Left lung (tissue), 10 donors: Measurements from ENCODE around the gene RILPL1. TPM values are rescaled to one million over a fixed set of nuclear protein-coding genes. Genes with fewer than 3 reads are reported as not detected.

ENCODE experiments used
- ATAC-seq: fragments of 200-7000 bp; cut with Tn5 transposase; one replicate; pipeline ENCODE4 v1.9.1; 2020; ENCODE audit warnings: moderate library complexity
- DNase-seq, 4 donors: peaks; one replicate each; pipeline ENCODE4 v3.0.0-alpha.2; 2013 to 2020
- H3K27ac ChIP-seq, 2 donors: fragments of 200-600 bp; sonication (generic) in 1 of 2; one replicate each; pipeline versions ENCODE4 v1.5.0 to v1.8.0; 2020 to 2021
- H3K27me3 ChIP-seq, 2 donors: fragments of 200-600 bp; sonication (generic) in 1 of 2; one replicate each; pipeline versions ENCODE4 v1.5.0 to v1.8.0; 2020 to 2021
- H3K36me3 ChIP-seq, 2 donors: fragments of 200-600 bp; sonication (generic) in 1 of 2; one replicate each; pipeline versions ENCODE4 v1.5.0 to v1.8.0; 2020 to 2021
- H3K4me1 ChIP-seq, 2 donors: fragments of 200-600 bp; one replicate each; pipeline ENCODE4 v1.8.0; 2021
- H3K4me3 ChIP-seq, 2 donors: fragments of 200-600 bp; sonication (generic) in 1 of 2; one replicate each; pipeline versions ENCODE4 v1.5.0 to v1.8.0; 2020 to 2021; ENCODE audit warnings: mild to moderate bottlenecking in 1 of 2
- H3K9me3 ChIP-seq, 2 donors: fragments of 200-600 bp; sonication (generic) in 1 of 2; one replicate each; pipeline versions ENCODE4 v1.5.0 to v1.8.0; 2020 to 2021
- intact Hi-C, 2 donors: fragments of 100-400 bp; cut with DNase I; formaldehyde crosslinking; loops; one replicate each; pipeline versions ENCODE4 v1.11.2 to v1.14.2; 2022
- polyA plus RNA-seq, 6 donors: library from polyadenylated mRNA; unstranded; fragments of 120-200 nt; gene quantifications; one replicate each; pipeline ENCODE4 v1.2.1, GENCODE V29; 2013; ENCODE audit not compliant: insufficient read length in 6 of 6
- total RNA-seq, 2 donors: library from RNA; stranded (reverse); fragmentation: NEBNext Ultra II Directional; extraction: Animal tissue kit (Norgen Biotek cat#: 25700); gene quantifications; one replicate each; pipeline ENCODE4 v1.2.1, GENCODE V29; 2021
- TF ChIP-seq, protein P1 (sequence below), 2 donors: fragments of 200-600 bp; sonication (generic) in 1 of 2; IDR thresholded peaks; one replicate each; pipeline versions ENCODE4 v1.5.0 to v1.8.0; 2021; ENCODE audit warnings: antibody characterized with exemption in 2 of 2
- donor health status: DM: no; HTN: yes; CAD: no.
- donor health status: DM: no; HTN: no; CAD: no.

Gene RILPL1
- total and polyA plus RNA-seq, 8 donors = 11.9 to 25.2 (median 21.6) TPM

- H3K27me3 ChIP-seq = peaks cover 0 to 9% of the 10 kb centered on the region in 2 donors
- peaks cover 7 to 26% of the 10 kb centered on the region in 2 donors for H3K4me1 ChIP-seq
- H3K9me3 ChIP-seq = no peaks in the 10 kb centered on the region
- H3K27ac ChIP-seq = no peak overlapping the region
- TF ChIP-seq, protein P1, sequence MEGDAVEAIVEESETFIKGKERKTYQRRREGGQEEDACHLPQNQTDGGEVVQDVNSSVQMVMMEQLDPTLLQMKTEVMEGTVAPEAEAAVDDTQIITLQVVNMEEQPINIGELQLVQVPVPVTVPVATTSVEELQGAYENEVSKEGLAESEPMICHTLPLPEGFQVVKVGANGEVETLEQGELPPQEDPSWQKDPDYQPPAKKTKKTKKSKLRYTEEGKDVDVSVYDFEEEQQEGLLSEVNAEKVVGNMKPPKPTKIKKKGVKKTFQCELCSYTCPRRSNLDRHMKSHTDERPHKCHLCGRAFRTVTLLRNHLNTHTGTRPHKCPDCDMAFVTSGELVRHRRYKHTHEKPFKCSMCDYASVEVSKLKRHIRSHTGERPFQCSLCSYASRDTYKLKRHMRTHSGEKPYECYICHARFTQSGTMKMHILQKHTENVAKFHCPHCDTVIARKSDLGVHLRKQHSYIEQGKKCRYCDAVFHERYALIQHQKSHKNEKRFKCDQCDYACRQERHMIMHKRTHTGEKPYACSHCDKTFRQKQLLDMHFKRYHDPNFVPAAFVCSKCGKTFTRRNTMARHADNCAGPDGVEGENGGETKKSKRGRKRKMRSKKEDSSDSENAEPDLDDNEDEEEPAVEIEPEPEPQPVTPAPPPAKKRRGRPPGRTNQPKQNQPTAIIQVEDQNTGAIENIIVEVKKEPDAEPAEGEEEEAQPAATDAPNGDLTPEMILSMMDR (IDR thresholded peaks at IDR 0.05) = no peak
- no peak overlapping the region for H3K4me3 ChIP-seq
- ATAC-seq (no peak), DNase-seq (no peak)
- peaks cover 0 to 5% of the 10 kb centered on the region in 2 donors for H3K36me3 ChIP-seq
- intact Hi-C loops = no loop called here
Observed at GRCh38 chr12:123528858-123529257, 4.7 kb downstream of the RILPL1 start.

DNA sequence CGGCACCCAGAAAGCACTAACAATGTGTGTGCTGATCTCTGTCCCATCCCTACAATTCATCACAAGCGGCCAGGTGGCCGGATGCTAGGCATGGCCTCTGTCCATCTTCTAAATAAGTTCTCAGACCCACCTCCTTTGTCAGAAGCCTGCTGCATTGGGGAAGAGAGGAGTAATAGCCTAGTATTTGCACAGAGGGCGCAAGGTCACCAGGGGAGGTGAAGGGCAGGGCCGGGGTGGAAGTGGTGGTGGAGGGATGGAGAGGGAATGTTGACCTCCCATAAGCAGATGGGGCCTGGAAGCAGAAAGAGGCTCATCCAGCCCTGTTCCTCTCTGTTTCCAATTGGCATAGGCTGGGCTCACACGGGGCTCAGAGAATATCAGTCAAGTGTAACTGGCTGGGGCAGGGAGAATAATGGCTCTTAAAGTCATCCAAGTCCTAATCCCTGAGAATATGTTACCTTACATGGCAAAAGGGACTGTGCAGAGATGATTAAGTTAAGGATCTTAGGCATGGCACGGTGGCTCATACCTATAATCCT, 6.9 kb downstream of the RILPL1 start:
- TF ChIP-seq, protein P1 (IDR thresholded peaks at IDR 0.05) = no peak
- Histone ChIP-seq H3K36me3 (peaks cover 0 to 27% of the 10 kb centered on the region in 2 donors), H3K4me1 (peaks cover under 1 to 10% of the 10 kb centered on the region in 2 donors), H3K9me3 (no peaks in the 10 kb centered on the region), H3K27ac (no peak overlapping the region), H3K27me3 (peaks cover 0 to 6% of the 10 kb centered on the region in 2 donors), H3K4me3 (no peak overlapping the region)
- intact Hi-C loops = no loop called here
- no peak for ATAC-seq
- DNase-seq = no peak

DNA sequence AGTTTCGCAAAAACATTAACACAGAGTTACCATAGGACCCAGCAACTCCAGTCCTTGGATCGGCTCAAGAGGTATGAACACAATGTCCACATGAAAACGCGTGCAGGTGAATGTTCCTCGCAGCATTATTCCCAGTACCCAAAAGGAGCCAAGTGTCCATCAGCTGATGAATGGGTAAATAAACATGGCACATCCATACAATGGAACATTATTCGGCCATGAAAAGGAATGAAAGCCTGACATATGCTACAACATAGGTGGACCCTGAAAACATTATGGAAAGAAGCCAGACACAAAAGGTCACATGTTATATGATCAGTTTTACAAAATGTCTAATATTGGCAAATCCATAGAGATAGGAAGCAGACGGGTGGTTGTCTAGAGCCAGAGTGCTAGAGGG, 9.1 kb downstream of the RILPL1 start:
- ATAC-seq = no peak
- Histone ChIP-seq H3K27me3 (no peaks in the 10 kb centered on the region), H3K9me3 (no peaks in the 10 kb centered on the region), H3K4me1 (no peaks in the 10 kb centered on the region), H3K4me3 (no peak overlapping the region), H3K36me3 (peaks cover 0 to 41% of the 10 kb centered on the region in 2 donors), H3K27ac (no peak overlapping the region)
- no peak for DNase-seq
- intact Hi-C loops = no loop called here
- TF ChIP-seq, protein P1 (IDR thresholded peaks at IDR 0.05) = no peak

GRCh38 chr12:123523518-123523917, 10.0 kb downstream of the RILPL1 start:
- no peak overlapping the region for H3K4me3 ChIP-seq
- no peaks in the 10 kb centered on the region for H3K9me3 ChIP-seq
- H3K4me1 ChIP-seq = no peaks in the 10 kb centered on the region
- DNase-seq = no peak
- H3K27me3 ChIP-seq = no peaks in the 10 kb centered on the region
- peaks cover 0 to 41% of the 10 kb centered on the region in 2 donors for H3K36me3 ChIP-seq
- TF ChIP-seq, protein P1 (IDR thresholded peaks at IDR 0.05) = no peak
- no peak for ATAC-seq
- H3K27ac ChIP-seq = no peak overlapping the region
- intact Hi-C loops = no loop called here

DNA sequence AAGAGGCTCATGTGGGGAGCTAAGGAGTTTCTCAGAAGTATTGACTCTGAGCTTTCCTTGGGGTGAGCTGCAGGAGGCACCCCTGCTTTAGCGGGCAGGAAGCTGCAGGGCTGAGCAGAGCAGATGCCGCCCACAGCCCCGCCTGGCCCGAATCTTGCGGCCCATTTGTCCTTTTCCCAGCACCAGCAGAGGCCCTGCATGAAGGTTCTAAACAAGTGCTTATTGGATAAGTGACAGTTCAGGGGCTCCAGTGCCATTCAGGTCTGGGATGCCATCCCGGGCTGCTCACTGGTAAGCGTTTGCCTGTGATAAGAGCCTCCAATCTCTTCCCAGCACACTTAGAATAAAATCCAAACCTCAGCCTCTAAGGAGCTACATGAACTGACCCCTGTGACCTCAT, 11.4 kb downstream of the RILPL1 start:
- Histone ChIP-seq H3K27me3 (no peaks in the 10 kb centered on the region), H3K36me3 (peaks cover 0 to 54% of the 10 kb centered on the region in 2 donors), H3K4me3 (no peak overlapping the region), H3K27ac (no peak overlapping the region), H3K9me3 (no peaks in the 10 kb centered on the region), H3K4me1 (no peaks in the 10 kb centered on the region)
- TF ChIP-seq, protein P1 (IDR thresholded peaks at IDR 0.05) = no peak
- ATAC-seq (no peak), DNase-seq (no peak)
- intact Hi-C loops = no loop called here
